Psoas muscle (tissue), 8 donors: ENCODE data around the gene CLEC19A. TPM values are rescaled to one million over a fixed set of nuclear protein-coding genes. Genes with fewer than 3 reads are reported as not detected.

Experiments used
- ATAC-seq, 4 donors: fragments of 200-7000 bp; cut with Tn5 transposase; one replicate each; pipeline ENCODE4 v1.9.1; 2020; ENCODE audit warnings: moderate library complexity in 3 of 4, mild to moderate bottlenecking in 2 of 4
- DNase-seq, 2 donors: peaks; one replicate each; pipeline ENCODE4 v3.0.0-alpha.2; 2020
- H3K27ac ChIP-seq: fragments of 200-600 bp; one replicate; pipeline ENCODE4 v1.8.0; 2022
- H3K27me3 ChIP-seq, 3 donors: fragments of 200-600 bp in 1 of 3; one replicate each; pipeline versions ENCODE4 v1.6.1 to v1.8.0; 2013 to 2022; ENCODE audit warnings: low read length in 2 of 3, mild to moderate bottlenecking in 2 of 3, moderate library complexity in 1 of 3; ENCODE audit not compliant: insufficient read depth in 3 of 3
- H3K36me3 ChIP-seq, 2 donors: fragments of 200-600 bp in 1 of 2; one replicate each; pipeline versions ENCODE4 v1.6.1 to v1.8.0; 2013 to 2022; ENCODE audit warnings: low read depth in 1 of 2, mild to moderate bottlenecking in 1 of 2, moderate library complexity in 1 of 2; ENCODE audit not compliant: insufficient read depth in 1 of 2
- H3K4me1 ChIP-seq: fragments of 200-600 bp; one replicate; pipeline ENCODE4 v1.8.0; 2022
- H3K4me3 ChIP-seq: fragments of 200-600 bp; one replicate; pipeline ENCODE4 v1.8.0; 2022; ENCODE audit warnings: mild to moderate bottlenecking
- H3K9me3 ChIP-seq: fragments of 200-600 bp; one replicate; pipeline ENCODE4 v1.8.0; 2022
- CTCF ChIP-seq: fragments of 200-600 bp; IDR thresholded peaks from one replicate; pipeline ENCODE4 v1.8.0; 2022; ENCODE audit warnings: antibody characterized with exemption
- WGBS, 3 donors: extraction: QIAGEN DNeasy Blood & Tissue Kit; methylation state at CpG; one replicate each; pipeline versions ENCODE4 v1.1.6 to v1.1.7; 2013; 5-methylcytosine and 5-hydroxymethylcytosine counted together
- intact Hi-C, 2 donors: fragments of 100-400 bp; cut with DNase I; formaldehyde crosslinking; loops; one replicate each; pipeline versions ENCODE4 v1.11.0 to v1.14.2; 2022
- polyA plus RNA-seq, 3 donors: library from polyadenylated mRNA; stranded (reverse); fragments of 200-250 nt; gene quantifications; one replicate each; pipeline ENCODE4 v1.2.3, GENCODE V29; 2013
- total RNA-seq, 4 donors: library from RNA; stranded (reverse); fragmentation: NEBNext Ultra II Directional in 2 of 4; extraction: Animal tissue kit (Norgen Biotek cat#: 25700) in 2 of 4; gene quantifications; one replicate each; pipeline versions ENCODE4 v1.2.1 to v1.2.4, GENCODE V29; 2021 to 2023
- donor health status: healthy with polysubstance abuse.
- donor health status: DM: no; HTN: no; CAD: no; lungs with moderate emphysema.
- donor health status: Bipolar disorder and iron deficiency.
- donor health status: healthy.
- donor health status: DM: yes; HTN: yes; CAD: no.
- donor health status: DM: no; HTN: no; CAD: no.
- donor health status: DM: no; HTN: no; CAD: no.
- donor health status: DM: yes; HTN: yes; CAD: no.

The CLEC19A gene
- total and polyA plus RNA-seq, 7 donors: not detected

GRCh38 chr16:19274165-19274797, 11.2 kb upstream of the CLEC19A start:
- no peak for ATAC-seq
- 74 to 91% (median 81%) methylated on average over 1 of the region's 1 CpG for WGBS, 3 donors
- Histone ChIP-seq H3K4me1 (no peaks in the 10 kb centered on the region), H3K36me3 (no peaks in the 10 kb centered on the region), H3K27ac (no peak overlapping the region), H3K27me3 (peaks cover 0 to 2% (median 0%) of the 10 kb centered on the region in 3 donors), H3K4me3 (no peak overlapping the region), H3K9me3 (no peaks in the 10 kb centered on the region)
- intact Hi-C loops: loop anchor here in 1 of 2 donors (1.0 kb wide), 1 partner anchor 28 kb away; no protein-coding TSS in a partner anchor
- DNase-seq: no peak
- no peak for TF ChIP-seq CTCF

DNA sequence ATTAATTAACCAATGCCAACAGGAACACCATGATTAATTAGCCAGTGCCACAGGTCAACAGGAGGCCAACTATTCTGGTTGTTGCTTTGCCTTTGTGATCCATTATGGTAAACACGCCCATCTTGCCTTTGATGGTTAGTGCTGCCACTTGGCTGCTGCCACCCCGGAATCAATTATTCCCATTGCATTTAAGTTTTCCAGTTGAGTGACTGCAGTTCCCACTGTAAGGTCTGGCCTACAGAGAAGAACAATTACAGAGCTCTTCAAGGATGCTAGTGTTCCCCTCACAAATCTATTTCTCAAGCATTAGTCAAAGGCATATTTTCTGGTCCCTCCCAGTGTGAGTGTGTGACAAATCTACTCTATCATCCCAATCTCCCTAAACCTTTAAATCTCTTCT, 7.1 kb upstream of the CLEC19A start:
- no peak for TF ChIP-seq CTCF
- peaks cover 0 to 2% (median 0%) of the 10 kb centered on the region in 3 donors for H3K27me3 ChIP-seq
- DNase-seq (no peak), ATAC-seq (no peak)
- no peak overlapping the region for H3K4me3 ChIP-seq
- WGBS, 3 donors: 86 to 95% (median 88%) methylated on average over 2 of the region's 2 CpGs
- intact Hi-C loops: no loop called here
- H3K36me3 ChIP-seq: no peaks in the 10 kb centered on the region
- no peaks in the 10 kb centered on the region for H3K9me3 ChIP-seq
- no peak overlapping the region for H3K27ac ChIP-seq
- H3K4me1 ChIP-seq: no peaks in the 10 kb centered on the region

DNA sequence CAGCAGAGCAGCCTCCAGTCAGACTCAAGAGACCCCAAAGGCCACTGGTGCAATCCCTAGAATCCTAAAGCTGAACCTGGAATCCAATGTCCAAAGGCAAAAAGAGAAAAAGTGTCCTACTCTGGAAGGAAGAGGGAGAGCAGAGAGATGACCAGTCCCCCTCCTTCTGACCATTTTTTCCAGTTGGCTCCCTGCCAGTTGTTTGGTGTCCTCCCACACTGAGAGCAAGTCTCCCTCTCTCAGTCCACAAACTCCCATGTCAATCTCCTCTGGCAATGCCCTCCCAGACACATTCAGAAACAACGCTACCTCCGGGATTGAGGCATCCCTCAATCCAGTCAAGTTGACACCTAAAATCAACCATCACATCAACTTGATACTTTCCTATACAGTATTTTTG, 4.3 kb upstream of the CLEC19A start:
- intact Hi-C loops: no loop called here
- TF ChIP-seq CTCF: no peak
- peaks cover 6% of the 10 kb centered on the region for H3K4me1 ChIP-seq
- 70 to 77% (median 71%) methylated on average over 2 of the region's 2 CpGs for WGBS, 3 donors
- H3K36me3 ChIP-seq: no peaks in the 10 kb centered on the region
- ATAC-seq (no peak), DNase-seq (no peak)
- no peak overlapping the region for H3K4me3 ChIP-seq
- H3K27ac ChIP-seq: no peak overlapping the region
- H3K27me3 ChIP-seq: peaks cover 0 to 2% (median 0%) of the 10 kb centered on the region in 3 donors
- H3K9me3 ChIP-seq: no peaks in the 10 kb centered on the region

GRCh38 chr16:19282101-19282500, 3.4 kb upstream of the CLEC19A start:
- DNase-seq (no peak), ATAC-seq (no peak)
- Histone ChIP-seq H3K27me3 (peaks cover 0 to 2% (median 0%) of the 10 kb centered on the region in 3 donors), H3K9me3 (no peaks in the 10 kb centered on the region), H3K36me3 (no peaks in the 10 kb centered on the region), H3K4me3 (no peak overlapping the region), H3K27ac (no peak overlapping the region), H3K4me1 (peaks cover 6% of the 10 kb centered on the region)
- 59 to 77% (median 69%) methylated on average over 3 of the region's 3 CpGs for WGBS, 3 donors
- intact Hi-C loops: no loop called here
- TF ChIP-seq CTCF: no peak

DNA sequence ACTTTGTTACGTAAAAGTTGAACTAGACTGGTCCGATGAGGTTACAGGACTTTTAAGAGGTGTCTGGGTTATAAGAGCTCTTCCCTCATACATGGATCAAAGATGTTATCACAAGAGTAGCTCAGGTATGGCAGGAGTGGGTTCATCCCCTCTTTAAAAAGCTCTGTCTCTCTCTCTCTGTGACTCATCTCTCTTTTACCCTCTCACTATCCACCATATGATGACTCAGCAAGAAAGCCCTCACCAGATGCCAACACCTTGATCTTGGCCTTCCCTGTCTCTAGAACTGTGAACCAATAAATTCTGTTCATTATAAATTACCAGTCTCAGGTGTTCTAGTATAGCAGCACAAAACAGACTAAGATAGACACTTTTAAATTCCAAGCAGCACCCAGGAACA, 1.9 kb upstream of the CLEC19A start:
- TF ChIP-seq CTCF: no peak
- no peak for ATAC-seq
- intact Hi-C loops: no loop called here
- Histone ChIP-seq H3K27ac (no peak overlapping the region), H3K9me3 (no peaks in the 10 kb centered on the region), H3K27me3 (no peaks in the 10 kb centered on the region), H3K4me1 (peaks cover 6% of the 10 kb centered on the region), H3K36me3 (no peaks in the 10 kb centered on the region), H3K4me3 (no peak overlapping the region)
- 84 to 90% (median 90%) methylated on average over 2 of the region's 2 CpGs for WGBS, 3 donors
- DNase-seq: no peak
